Panc1 (cell line): ENCODE results near the gene KCTD19. TPM values are rescaled to one million over a fixed set of nuclear protein-coding genes. Genes with fewer than 3 reads are reported as not detected.

Source experiments
- ATAC-seq: fragments of 200-7000 bp; cut with Tn5 transposase; 2 replicates; pipeline ENCODE4 v1.9.1; 2020; ENCODE audit warnings: mild to moderate bottlenecking, moderate library complexity
- BruUV-seq: library from RNA; stranded (reverse); fragments of 400-500 nt; replicated peaks from 2 replicates; lab custom pipeline; 2021; lab: Mats Ljungman, UMichigan
- CTCF ChIA-PET: fragments of 300-600 bp; sonication (Branson Sonifier 250); formaldehyde crosslinking; loops from one replicate; lab custom pipeline; 2022; ENCODE audit warnings: antibody characterized with exemption; lab: Charles Lee
- POLR2A ChIA-PET: fragments of 300-600 bp; sonication (Branson Sonifier 250); formaldehyde crosslinking; loops from one replicate; lab custom pipeline; 2022; ENCODE audit warnings: antibody characterized with exemption; lab: Charles Lee
- DNase-seq: peaks from one replicate; pipeline ENCODE4 v3.0.0-alpha.2; 2010; ENCODE audit warnings: low read depth, low spot score
- H3K27ac ChIP-seq: 2 replicates; pipeline ENCODE4 v1.5.1; 2011; ENCODE audit warnings: mild to moderate bottlenecking, low read length, inconsistent platforms
- H3K27me3 ChIP-seq: fragments of 200-500 bp; sonication (Bioruptor generic); 2 replicates; pipeline ENCODE4 v1.6.0; 2014; ENCODE audit warnings: low read length, inconsistent platforms; ENCODE audit not compliant: control insufficient read depth, insufficient read depth
- H3K36me3 ChIP-seq: fragments of 200-500 bp; sonication (Bioruptor generic); 2 replicates; pipeline ENCODE4 v1.5.1; 2014; ENCODE audit warnings: inconsistent platforms, mild to moderate bottlenecking, low read length, moderate library complexity; ENCODE audit not compliant: control insufficient read depth, insufficient read depth
- H3K4me1 ChIP-seq: 2 replicates; pipeline ENCODE4 v1.5.1; 2011; ENCODE audit warnings: inconsistent platforms, mild to moderate bottlenecking, low read length, moderate library complexity; ENCODE audit not compliant: control insufficient read depth, insufficient read depth
- H3K4me3 ChIP-seq, 2 experiments: 2 replicates each; pipeline ENCODE4 v1.5.1; 2011 to 2012; ENCODE audit warnings: low read depth in 2 of 2, low read length in 2 of 2, mild to moderate bottlenecking in 2 of 2, inconsistent platforms in 1 of 2, moderate library complexity in 1 of 2
- H3K9me3 ChIP-seq: fragments of 200-500 bp; sonication (Bioruptor generic); 2 replicates; pipeline ENCODE4 v1.5.1; 2014; ENCODE audit warnings: low read depth, mild to moderate bottlenecking, inconsistent platforms, low read length, moderate library complexity; ENCODE audit not compliant: control insufficient read depth, insufficient read depth
- POLR2AphosphoS5 ChIP-seq: IDR thresholded peaks from 2 replicates; pipeline ENCODE4 v1.6.1; 2012; ENCODE audit warnings: mild to moderate bottlenecking, low read depth, low read length, moderate library complexity
- SIN3A ChIP-seq: IDR thresholded peaks from 2 replicates; pipeline ENCODE4 v1.6.1; 2012; ENCODE audit warnings: low read depth, mild to moderate bottlenecking, low read length, moderate library complexity, borderline replicate concordance; ENCODE audit not compliant: insufficient read depth
- TCF7L2 ChIP-seq: IDR thresholded peaks from 2 replicates; pipeline ENCODE4 v1.6.1; 2011; ENCODE audit warnings: mild to moderate bottlenecking, low read depth, low read length, inconsistent platforms
- in situ Hi-C: cut with HindIII; loops from 2 replicates; pipeline ENCODE4 v1.10.0; 2016; ENCODE audit warnings: low sequenced_read_pairs, low pct_unique_long_range_greater_than_20kb
- intact Hi-C: fragments of 100-400 bp; cut with micrococcal nuclease; formaldehyde crosslinking; loops from one replicate; pipeline ENCODE4 v1.10.0; 2022; ENCODE audit not compliant: unreplicated experiment
- total RNA-seq: library from RNA; stranded (reverse); gene quantifications from one replicate; pipeline ENCODE4 v1.2.1, GENCODE V29; 2021; ENCODE audit not compliant: unreplicated experiment
- TF ChIP-seq, protein P1 (sequence below), 2 experiments: IDR thresholded peaks; 2 replicates each; pipeline ENCODE4 v1.6.1; 2011 to 2012; ENCODE audit warnings: low read depth in 2 of 2, control low read depth in 1 of 2, low read length in 1 of 2, mild to moderate bottlenecking in 1 of 2, moderate library complexity in 1 of 2; ENCODE audit not compliant: insufficient read depth in 1 of 2
- TF ChIP-seq, protein P2 (sequence below): fragments of 450-650 bp; IDR thresholded peaks from 2 replicates; pipeline ENCODE4 v1.5.1; 2017; ENCODE audit warnings: mild to moderate bottlenecking

KCTD19 gene
- total RNA-seq, 1 experiment from 2014 or later = 0.62 TPM

DNA sequence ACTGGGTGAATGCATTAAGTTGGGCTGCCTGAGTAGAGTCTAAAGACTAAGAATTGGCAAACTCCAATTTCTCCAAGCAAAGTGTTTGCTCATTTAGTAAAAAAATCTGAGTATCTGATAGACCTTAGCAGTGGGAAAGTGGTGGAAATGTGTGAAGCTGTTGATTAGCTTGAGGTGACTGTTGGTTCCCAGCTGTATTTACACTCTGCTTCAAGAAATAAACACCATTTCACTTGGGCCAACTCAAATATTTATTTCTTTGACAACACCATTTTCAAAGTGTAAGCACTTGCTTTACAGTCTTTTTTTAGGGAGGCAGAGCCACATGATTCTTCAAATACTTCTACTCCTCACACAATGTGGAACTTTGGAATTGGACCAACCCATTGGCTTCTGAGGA, 8.7 kb downstream of the KCTD19 start:
- Histone ChIP-seq H3K36me3 (no peaks in the 10 kb centered on the region), H3K27me3 (no peaks in the 10 kb centered on the region), H3K9me3 (no peaks in the 10 kb centered on the region), H3K4me1 (no peaks in the 10 kb centered on the region), H3K27ac (no peak overlapping the region), H3K4me3 (no peak overlapping the region)
- in situ Hi-C loops (no loop called here), intact Hi-C loops (no loop called here)
- TF ChIP-seq SIN3A (no peak), POLR2AphosphoS5 (no peak), TCF7L2 (no peak)
- TF ChIP-seq, protein P1, sequence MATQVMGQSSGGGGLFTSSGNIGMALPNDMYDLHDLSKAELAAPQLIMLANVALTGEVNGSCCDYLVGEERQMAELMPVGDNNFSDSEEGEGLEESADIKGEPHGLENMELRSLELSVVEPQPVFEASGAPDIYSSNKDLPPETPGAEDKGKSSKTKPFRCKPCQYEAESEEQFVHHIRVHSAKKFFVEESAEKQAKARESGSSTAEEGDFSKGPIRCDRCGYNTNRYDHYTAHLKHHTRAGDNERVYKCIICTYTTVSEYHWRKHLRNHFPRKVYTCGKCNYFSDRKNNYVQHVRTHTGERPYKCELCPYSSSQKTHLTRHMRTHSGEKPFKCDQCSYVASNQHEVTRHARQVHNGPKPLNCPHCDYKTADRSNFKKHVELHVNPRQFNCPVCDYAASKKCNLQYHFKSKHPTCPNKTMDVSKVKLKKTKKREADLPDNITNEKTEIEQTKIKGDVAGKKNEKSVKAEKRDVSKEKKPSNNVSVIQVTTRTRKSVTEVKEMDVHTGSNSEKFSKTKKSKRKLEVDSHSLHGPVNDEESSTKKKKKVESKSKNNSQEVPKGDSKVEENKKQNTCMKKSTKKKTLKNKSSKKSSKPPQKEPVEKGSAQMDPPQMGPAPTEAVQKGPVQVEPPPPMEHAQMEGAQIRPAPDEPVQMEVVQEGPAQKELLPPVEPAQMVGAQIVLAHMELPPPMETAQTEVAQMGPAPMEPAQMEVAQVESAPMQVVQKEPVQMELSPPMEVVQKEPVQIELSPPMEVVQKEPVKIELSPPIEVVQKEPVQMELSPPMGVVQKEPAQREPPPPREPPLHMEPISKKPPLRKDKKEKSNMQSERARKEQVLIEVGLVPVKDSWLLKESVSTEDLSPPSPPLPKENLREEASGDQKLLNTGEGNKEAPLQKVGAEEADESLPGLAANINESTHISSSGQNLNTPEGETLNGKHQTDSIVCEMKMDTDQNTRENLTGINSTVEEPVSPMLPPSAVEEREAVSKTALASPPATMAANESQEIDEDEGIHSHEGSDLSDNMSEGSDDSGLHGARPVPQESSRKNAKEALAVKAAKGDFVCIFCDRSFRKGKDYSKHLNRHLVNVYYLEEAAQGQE (IDR thresholded peaks at IDR 0.05; ENCODE audit: insufficient read depth in 1 of 2, low read depth in 2 of 2, low read length in 1 of 2) = no peak
- TF ChIP-seq, protein P2, sequence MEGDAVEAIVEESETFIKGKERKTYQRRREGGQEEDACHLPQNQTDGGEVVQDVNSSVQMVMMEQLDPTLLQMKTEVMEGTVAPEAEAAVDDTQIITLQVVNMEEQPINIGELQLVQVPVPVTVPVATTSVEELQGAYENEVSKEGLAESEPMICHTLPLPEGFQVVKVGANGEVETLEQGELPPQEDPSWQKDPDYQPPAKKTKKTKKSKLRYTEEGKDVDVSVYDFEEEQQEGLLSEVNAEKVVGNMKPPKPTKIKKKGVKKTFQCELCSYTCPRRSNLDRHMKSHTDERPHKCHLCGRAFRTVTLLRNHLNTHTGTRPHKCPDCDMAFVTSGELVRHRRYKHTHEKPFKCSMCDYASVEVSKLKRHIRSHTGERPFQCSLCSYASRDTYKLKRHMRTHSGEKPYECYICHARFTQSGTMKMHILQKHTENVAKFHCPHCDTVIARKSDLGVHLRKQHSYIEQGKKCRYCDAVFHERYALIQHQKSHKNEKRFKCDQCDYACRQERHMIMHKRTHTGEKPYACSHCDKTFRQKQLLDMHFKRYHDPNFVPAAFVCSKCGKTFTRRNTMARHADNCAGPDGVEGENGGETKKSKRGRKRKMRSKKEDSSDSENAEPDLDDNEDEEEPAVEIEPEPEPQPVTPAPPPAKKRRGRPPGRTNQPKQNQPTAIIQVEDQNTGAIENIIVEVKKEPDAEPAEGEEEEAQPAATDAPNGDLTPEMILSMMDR = no peak
- ATAC-seq = no peak
- CTCF ChIA-PET = interaction anchor here (0.9 kb wide), 1 partner anchor 33 kb away, joined by 3 read pairs; no protein-coding TSS in a partner anchor
- DNase-seq = no peak
- no TSS peak for BruUV-seq
- POLR2A ChIA-PET = no interaction called here

DNA sequence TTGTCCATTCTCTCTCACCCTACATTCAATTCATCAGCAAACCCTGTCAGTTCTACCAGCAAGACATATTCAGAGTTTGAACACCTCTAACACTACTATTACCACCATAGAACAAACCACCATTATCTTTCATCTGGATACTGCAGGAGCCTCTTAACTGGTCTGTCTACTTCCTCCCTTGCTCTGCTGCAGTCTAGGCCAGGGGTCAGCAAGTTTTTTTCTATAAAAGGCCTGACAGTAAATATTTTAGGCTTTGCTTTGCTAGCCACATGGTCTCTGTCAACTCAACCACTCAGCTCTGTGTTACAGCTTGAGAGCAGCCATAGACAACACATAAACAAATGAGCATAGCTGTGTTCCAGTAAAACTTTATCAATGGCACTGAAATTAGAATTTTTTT, 13.8 kb downstream of the KCTD19 start:
- in situ Hi-C loops (no loop called here), intact Hi-C loops (no loop called here)
- Histone ChIP-seq H3K27ac (no peak overlapping the region), H3K4me3 (no peak overlapping the region), H3K36me3 (no peaks in the 10 kb centered on the region), H3K27me3 (no peaks in the 10 kb centered on the region), H3K9me3 (no peaks in the 10 kb centered on the region), H3K4me1 (no peaks in the 10 kb centered on the region)
- DNase-seq = no peak
- ATAC-seq = no peak
- BruUV-seq = no TSS peak
- TF ChIP-seq SIN3A = no peak
- TF ChIP-seq TCF7L2 = no peak
- TF ChIP-seq, protein P2 = no peak
- TF ChIP-seq, protein P1 (IDR thresholded peaks at IDR 0.05; ENCODE audit: insufficient read depth in 1 of 2, low read depth in 2 of 2, low read length in 1 of 2) = no peak
- no peak for TF ChIP-seq POLR2AphosphoS5
- ChIA-PET POLR2A (no interaction called here), CTCF (no interaction called here)
